IMR-90 (cell line): ENCODE data around the gene WASF3.

ENCODE experiments used
- BHLHE40 ChIP-seq: fragments of 150-350 bp; IDR thresholded peaks from 2 replicates; pipeline ENCODE4 v1.6.1; 2016; ENCODE audit warnings: mild to moderate bottlenecking, low read depth, low read length
- CEBPB ChIP-seq: IDR thresholded peaks from 2 replicates; pipeline ENCODE4 v1.6.1; 2012; ENCODE audit warnings: low read depth, low read length, improper control_type of control experiment
- CHD1 ChIP-seq: IDR thresholded peaks from 2 replicates; pipeline ENCODE4 v1.6.1; 2012; ENCODE audit warnings: low read depth, low read length, improper control_type of control experiment
- FOS ChIP-seq: fragments of 150-350 bp; IDR thresholded peaks from 2 replicates; pipeline ENCODE4 v1.6.1; 2016; ENCODE audit warnings: low read depth, low read length
- MAFK ChIP-seq: IDR thresholded peaks from 2 replicates; pipeline ENCODE4 v1.6.1; 2012; ENCODE audit warnings: low read depth, low read length, improper control_type of control experiment
- MAZ ChIP-seq: IDR thresholded peaks from 2 replicates; pipeline ENCODE4 v1.6.1; 2012; ENCODE audit warnings: low read depth, mild to moderate bottlenecking, low read length, improper control_type of control experiment, moderate library complexity, borderline replicate concordance
- MXI1 ChIP-seq: IDR thresholded peaks from 2 replicates; pipeline ENCODE4 v1.6.1; 2012; ENCODE audit warnings: low read depth, mild to moderate bottlenecking, low read length, moderate library complexity, borderline replicate concordance
- POLR2A ChIP-seq: IDR thresholded peaks from 2 replicates; pipeline ENCODE4 v1.6.1; 2012; ENCODE audit warnings: mild to moderate bottlenecking, low read depth, low read length
- RAD21 ChIP-seq: IDR thresholded peaks from 2 replicates; pipeline ENCODE4 v1.6.1; 2012; ENCODE audit warnings: low read length, improper control_type of control experiment
- RCOR1 ChIP-seq: IDR thresholded peaks from 2 replicates; pipeline ENCODE4 v1.6.1; 2012; ENCODE audit warnings: mild to moderate bottlenecking, low read length, improper control_type of control experiment; ENCODE audit not compliant: insufficient replicate concordance
- SMC3 ChIP-seq: fragments of 150-350 bp; IDR thresholded peaks from 2 replicates; pipeline ENCODE4 v1.6.1; 2016; ENCODE audit warnings: low read depth, mild to moderate bottlenecking, antibody characterized with exemption, low read length, moderate library complexity
- TF ChIP-seq, protein P1 (sequence below): conservative IDR thresholded peaks from 2 replicates; pipeline ENCODE4 v1.5.1; 2012; ENCODE audit warnings: mild to moderate bottlenecking, low read depth, low read length, improper control_type of control experiment
- TF ChIP-seq, protein P2 (sequence below): fragments of 150-350 bp; IDR thresholded peaks from 2 replicates; pipeline ENCODE4 v1.6.1; 2017; ENCODE audit warnings: mild to moderate bottlenecking, antibody characterized with exemption, low read length, low read depth

DNA sequence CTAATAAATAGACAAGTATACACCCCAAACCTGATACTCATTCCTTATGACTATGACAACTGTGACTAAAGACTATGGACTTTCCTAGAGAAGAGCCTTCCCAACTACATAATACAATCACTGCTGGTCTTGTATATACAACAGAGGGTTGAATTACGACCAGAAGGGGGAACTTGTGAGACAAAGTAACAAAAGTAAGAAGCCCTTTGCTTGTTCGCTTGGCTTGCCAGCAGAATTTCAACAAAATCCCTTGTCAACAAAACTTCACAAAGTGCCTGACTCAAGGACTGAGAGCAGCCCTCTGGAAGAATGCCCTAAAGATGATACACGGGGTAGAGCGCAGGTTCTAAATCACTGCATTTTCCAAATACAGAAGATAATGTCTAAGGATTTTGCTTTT lies 99.4 kb downstream of the WASF3 start:
- TF ChIP-seq, protein P1, sequence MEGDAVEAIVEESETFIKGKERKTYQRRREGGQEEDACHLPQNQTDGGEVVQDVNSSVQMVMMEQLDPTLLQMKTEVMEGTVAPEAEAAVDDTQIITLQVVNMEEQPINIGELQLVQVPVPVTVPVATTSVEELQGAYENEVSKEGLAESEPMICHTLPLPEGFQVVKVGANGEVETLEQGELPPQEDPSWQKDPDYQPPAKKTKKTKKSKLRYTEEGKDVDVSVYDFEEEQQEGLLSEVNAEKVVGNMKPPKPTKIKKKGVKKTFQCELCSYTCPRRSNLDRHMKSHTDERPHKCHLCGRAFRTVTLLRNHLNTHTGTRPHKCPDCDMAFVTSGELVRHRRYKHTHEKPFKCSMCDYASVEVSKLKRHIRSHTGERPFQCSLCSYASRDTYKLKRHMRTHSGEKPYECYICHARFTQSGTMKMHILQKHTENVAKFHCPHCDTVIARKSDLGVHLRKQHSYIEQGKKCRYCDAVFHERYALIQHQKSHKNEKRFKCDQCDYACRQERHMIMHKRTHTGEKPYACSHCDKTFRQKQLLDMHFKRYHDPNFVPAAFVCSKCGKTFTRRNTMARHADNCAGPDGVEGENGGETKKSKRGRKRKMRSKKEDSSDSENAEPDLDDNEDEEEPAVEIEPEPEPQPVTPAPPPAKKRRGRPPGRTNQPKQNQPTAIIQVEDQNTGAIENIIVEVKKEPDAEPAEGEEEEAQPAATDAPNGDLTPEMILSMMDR, result peak; percentile 42
- TF ChIP-seq, protein P2, sequence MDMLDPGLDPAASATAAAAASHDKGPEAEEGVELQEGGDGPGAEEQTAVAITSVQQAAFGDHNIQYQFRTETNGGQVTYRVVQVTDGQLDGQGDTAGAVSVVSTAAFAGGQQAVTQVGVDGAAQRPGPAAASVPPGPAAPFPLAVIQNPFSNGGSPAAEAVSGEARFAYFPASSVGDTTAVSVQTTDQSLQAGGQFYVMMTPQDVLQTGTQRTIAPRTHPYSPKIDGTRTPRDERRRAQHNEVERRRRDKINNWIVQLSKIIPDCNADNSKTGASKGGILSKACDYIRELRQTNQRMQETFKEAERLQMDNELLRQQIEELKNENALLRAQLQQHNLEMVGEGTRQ, result no peak
- no peak for TF ChIP-seq POLR2A
- TF ChIP-seq RAD21, result 0 out of 2 replicates have a peak, but pooled peaks have one; percentile 15
- TF ChIP-seq MAZ, result no peak
- no peak for TF ChIP-seq CHD1
- no peak for TF ChIP-seq RCOR1
- TF ChIP-seq FOS, result no peak
- TF ChIP-seq SMC3, result peak; percentile 38; the same call in 1 of the 2 replicates
- no peak for TF ChIP-seq BHLHE40
- TF ChIP-seq CEBPB, result no peak
- TF ChIP-seq MXI1, result no peak
- no peak for TF ChIP-seq MAFK
